Testis (tissue), 2 donors: ENCODE measurements around the gene INMT.

Experiments used
- POLR2A ChIP-seq: fragments of 450-650 bp; IDR thresholded peaks from one replicate; pipeline ENCODE4 v1.6.1; 2017; ENCODE audit warnings: antibody characterized with exemption, mild to moderate bottlenecking, moderate library complexity
- TF ChIP-seq, protein P1 (sequence below), 3 experiments: fragments of 450-650 bp in 2 of 3; fragments of 200-600 bp in 1 of 3; sonication (generic) in 1 of 3; IDR thresholded peaks; one replicate each; pipeline ENCODE4 v1.5.1; 2016 to 2019; ENCODE audit warnings: antibody characterized with exemption in 3 of 3, mild to moderate bottlenecking in 2 of 3, moderate library complexity in 1 of 3

DNA sequence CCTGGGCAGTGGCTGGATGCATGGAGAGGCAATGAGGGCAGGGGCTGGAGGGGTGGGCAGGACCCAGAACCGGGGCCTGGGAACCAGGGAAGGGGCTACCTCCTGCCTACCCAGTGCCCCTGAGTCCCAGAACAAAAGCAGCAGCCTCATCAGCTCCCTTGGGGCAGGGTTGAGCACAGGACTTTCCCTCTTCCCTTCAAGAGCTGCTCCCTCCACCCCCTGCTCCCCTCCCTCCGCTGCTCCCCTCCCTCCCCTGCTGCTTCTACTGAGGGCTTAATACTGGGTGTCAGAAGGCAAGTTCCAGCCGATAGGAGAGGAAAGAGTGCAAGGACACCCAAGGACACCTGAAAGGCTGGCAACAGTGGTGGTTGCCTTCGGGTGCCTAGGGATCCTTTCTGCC is 28.2 kb upstream of the INMT start:
- TF ChIP-seq, protein P1, sequence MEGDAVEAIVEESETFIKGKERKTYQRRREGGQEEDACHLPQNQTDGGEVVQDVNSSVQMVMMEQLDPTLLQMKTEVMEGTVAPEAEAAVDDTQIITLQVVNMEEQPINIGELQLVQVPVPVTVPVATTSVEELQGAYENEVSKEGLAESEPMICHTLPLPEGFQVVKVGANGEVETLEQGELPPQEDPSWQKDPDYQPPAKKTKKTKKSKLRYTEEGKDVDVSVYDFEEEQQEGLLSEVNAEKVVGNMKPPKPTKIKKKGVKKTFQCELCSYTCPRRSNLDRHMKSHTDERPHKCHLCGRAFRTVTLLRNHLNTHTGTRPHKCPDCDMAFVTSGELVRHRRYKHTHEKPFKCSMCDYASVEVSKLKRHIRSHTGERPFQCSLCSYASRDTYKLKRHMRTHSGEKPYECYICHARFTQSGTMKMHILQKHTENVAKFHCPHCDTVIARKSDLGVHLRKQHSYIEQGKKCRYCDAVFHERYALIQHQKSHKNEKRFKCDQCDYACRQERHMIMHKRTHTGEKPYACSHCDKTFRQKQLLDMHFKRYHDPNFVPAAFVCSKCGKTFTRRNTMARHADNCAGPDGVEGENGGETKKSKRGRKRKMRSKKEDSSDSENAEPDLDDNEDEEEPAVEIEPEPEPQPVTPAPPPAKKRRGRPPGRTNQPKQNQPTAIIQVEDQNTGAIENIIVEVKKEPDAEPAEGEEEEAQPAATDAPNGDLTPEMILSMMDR (IDR thresholded peaks at IDR 0.05), result no peak
- no peak for TF ChIP-seq POLR2A
